Stimulated activated CD4-positive, alpha-beta T cell treated with anti-CD3 and anti-CD28 coated beads, Interleukin-15, amount 100 ng/mL, for 1 hour (primary cell): ENCODE data around the gene PRR5L.

ENCODE experiments used
- DNase-seq, 2 donors: peaks; one replicate each; pipeline ENCODE4 v3.0.0-alpha.2; 2020; ENCODE audit warnings: low read depth in 1 of 2, low spot score in 1 of 2

PRR5L gene

GRCh38 chr11:36356201-36356600 lies 60.1 kb downstream of the PRR5L start:
- DNase-seq, result no peak

- DNase-seq, result no peak
Measured at GRCh38 chr11:36357831-36358230, 61.7 kb downstream of the PRR5L start.

GRCh38 chr11:36358436-36358835 lies 62.3 kb downstream of the PRR5L start:
- DNase-seq, result no peak

DNA sequence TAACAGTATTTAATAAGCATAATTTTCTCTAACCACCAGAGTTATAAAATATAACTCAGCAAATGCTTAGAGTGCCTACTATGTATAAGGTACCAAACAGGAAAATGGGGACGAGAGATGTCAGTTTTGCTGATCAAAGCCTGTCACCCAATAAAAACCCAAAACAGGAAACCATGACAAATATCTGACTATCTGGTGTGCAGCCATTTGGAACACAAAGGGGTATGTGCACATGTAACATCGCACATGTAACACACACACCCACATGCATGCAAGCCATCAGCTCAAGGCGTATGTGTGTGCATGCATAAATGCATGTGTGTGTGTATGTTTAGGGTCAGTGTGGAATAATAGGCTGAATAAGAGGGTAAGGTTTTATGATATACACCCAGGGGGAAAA lies 64.2 kb downstream of the PRR5L start:
- no peak for DNase-seq

DNA sequence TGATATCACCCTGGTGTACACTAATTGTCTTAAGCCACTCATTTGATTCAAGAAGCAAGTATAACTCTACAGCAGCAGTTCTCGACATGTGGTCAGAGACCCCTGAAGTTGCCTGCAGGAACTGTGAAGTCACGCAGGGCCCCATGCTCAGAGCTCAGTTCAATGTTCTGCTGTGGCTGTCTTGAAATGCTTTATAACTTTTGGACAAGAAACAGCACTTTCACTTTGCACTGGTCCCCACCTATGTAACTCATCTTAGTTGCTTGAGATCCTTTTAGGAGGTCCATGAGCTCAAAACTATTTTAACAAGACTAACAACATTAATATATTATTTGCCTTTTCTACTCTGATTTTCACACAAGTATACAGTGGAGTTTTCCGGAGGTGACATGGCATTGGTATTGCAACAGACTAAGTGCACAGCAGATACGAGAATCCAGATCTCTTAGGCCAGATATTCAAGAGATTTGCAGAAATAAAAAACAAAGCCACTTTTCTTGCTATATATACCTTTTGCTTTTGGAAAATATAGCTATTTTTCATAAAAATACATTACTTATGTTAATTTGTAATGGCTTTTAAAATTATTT lies 64.8 kb downstream of the PRR5L start:
- DNase-seq, result no peak

DNA sequence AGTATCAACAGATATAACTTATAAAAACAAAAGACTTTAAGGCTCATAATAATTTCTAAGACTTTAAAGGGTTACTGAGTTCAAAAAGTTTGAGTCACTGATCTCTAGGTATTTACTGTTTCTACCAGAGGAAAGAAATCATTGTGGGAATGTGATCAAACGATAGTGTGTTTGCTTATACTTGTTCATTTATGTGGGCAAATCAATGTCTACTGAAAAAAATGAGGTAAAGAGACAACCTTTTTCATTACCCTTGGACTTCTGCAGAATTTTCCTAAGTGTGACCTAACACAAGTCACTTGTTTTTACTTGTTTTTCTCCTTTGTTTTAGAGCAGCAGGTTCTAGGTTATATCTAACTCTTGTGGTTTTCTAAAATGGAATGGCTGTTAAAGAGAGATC lies 65.4 kb downstream of the PRR5L start:
- no peak for DNase-seq

GRCh38 chr11:36361901-36362391 lies 65.9 kb downstream of the PRR5L start:
- no peak for DNase-seq

DNA sequence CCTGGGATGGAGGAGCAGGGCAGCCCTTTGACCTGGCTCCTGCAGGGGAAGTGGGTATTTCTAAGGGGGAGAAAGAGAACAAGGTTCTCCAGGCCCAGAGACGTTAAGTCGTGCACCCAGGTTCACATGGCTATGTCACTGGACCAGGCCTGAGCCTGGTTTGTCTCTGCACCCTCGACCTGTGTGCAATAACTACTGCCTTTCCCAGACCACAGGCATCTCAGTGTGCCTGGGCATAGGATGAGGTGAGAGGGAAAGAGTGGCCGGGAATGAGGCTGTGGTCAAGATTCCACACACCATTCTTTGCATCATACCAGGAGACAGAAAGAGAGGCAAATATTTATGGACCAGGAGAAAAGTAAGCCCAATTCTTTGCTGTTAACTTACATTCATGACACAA lies 66.8 kb downstream of the PRR5L start:
- DNase-seq, result no peak

DNA sequence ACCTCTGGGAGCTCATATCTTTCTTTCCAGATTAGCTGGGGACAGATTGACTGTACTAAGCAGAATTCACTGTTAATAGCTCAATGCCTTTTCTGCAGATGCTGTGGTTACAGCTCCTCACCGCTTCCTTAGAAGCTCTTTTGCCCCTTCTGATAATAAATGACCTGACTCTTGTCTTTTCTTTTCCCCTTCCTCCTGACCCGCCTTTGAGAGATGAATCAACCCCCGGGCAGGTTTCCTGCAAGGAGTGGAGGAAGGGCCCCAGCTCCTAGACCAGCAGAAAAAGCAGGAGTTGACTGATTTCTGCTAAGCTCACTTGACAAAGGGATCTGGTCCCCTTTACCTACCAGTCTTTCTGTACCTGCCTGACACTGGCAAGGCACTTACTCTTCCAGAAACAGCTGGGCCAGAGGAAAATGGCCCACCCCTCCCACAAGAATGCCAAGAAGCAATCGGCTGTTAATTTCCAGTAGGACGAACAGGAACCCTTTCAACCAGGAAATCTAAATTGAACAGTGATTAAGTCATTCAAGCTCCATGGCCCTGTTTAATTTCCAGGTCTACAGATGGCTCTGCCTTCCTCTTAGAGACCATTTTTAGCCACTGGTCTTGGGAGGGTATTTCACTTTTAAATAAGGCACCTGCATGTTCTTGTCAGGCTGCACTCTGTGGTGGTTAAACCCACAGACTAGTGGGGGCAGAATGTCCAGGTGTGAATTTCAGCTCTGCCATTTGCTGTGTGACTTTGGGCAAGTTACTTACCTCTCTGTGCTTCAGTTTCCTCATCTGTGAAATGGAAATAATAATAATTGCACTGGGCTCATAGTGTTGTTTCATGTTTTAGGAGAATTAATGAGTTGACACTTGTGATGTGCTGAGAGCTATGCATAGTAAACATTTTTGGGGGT lies 67.5 kb downstream of the PRR5L start:
- no peak for DNase-seq

DNA sequence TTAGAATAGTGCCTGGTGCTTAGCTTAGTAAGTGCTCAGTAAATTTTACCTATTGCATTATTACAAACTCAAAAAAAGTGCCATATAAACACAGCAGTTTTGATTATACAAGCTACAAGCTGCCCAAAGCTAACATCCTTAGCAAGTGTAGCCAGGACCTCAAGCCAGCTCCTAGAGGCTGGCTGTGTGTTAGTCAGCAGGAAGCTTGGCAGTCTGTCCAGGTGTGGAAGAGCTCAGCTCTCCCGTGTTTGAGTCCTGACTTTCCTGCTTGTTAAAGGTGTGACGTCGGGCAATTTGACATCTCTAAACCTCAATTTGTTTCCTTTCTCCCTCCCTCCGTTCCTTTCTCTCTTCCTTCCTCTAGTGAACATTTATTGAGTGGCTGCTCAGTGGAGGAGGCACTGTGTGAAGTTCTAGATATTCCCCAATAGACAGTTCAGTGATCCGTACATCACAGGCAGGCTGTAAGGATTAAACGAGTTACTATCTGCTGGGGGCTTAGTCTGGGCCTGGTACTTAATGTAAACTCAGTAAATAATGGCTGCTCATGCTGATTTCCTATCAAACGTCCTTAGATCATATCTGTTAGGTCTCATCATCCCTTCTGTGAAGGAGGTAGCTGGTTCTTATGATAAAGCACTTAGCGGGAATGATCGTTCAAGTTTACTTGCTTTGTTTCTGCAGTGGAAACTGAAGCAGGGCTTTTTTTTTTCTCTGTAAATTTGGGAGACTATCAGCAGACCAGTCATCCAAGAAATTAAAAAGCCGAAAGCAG lies 68.7 kb downstream of the PRR5L start:
- DNase-seq, result no peak

GRCh38 chr11:36365907-36366306 lies 69.8 kb downstream of the PRR5L start:
- no peak for DNase-seq

GRCh38 chr11:36367806-36368680 lies 72.0 kb downstream of the PRR5L start:
- no peak for DNase-seq

GRCh38 chr11:36371181-36371580 lies 75.1 kb downstream of the PRR5L start:
- no peak for DNase-seq

DNA sequence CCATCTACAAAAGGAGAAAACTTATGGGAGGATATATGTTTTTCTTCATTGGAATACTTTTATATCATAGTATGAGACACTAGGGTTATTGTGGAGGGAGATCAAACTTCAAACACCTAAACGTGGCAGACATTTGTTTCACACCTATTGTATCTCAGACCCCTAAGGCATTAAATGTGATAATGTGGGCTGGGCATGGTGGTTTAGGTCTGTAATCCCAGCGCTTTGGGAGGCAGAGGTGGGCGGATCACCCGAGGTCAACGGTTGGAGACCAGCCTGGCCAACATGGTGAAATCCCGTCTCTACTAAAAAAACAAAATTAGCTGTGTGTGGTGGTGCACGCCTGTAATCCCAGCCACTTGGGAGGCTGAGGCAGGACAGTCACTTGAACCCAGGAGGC lies 75.5 kb downstream of the PRR5L start:
- no peak for DNase-seq

- DNase-seq, result no peak
Measured at GRCh38 chr11:36372101-36372771, 76.1 kb downstream of the PRR5L start.

- DNase-seq, result no peak
Measured at GRCh38 chr11:36373016-36374010, 77.2 kb downstream of the PRR5L start.

GRCh38 chr11:36374726-36375125 lies 78.6 kb downstream of the PRR5L start:
- DNase-seq, result no peak

DNA sequence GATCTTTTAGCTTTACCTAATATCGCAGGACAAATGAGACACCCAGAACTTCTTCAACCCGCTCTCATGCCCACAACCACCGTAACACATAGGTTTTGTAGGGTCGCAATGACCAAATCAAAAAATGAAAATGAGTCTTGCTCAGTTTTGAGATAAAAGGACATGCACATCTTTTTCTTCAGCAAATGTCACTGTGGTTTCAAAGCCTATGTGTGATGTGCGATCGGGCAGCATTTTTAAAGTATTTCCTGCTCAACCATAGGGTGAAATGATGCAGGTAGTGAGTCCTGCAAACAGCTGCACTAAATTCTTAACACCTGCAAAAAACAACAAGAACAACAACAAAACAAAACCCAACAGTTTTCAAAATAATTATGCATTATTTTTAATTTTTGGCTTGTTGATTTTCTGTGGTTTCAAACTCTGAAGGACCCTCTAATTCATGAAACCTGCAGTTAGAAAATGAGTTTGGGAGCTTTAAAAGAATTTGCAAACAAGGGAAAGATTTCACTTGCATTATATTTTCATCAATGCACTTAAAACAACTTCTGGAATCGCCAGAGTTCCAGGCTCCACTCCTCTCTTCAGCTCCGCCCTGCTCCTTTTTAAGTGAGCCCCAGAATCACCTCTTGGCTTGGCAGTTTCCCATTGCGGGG lies 79.4 kb downstream of the PRR5L start:
- no peak for DNase-seq
